Measurements from ENCODE around the gene SNRPD2. TPM values are rescaled to one million over a fixed set of nuclear protein-coding genes. Genes with fewer than 3 reads are reported as not detected.

SNRPD2 gene
- total RNA-seq, 1 experiment from 2014 or later = 793 TPM

DNA sequence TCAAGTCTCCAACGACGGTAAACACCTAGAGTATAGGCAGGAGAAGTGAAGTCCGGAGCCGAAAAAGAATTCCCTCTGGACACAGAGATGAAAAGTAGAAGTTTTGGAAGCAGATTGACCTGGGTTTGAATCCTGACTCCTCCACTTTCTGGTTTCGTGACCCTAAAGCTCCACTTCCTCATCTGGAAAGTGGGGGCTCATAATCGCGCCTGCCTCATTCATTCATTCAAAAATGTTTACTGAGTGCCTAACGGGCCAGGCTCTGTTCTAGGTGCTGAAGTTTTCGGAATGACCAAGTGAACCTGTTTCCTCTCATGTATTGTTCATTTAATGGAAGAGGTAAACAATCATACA, 45.4 kb downstream of the SNRPD2 start:
- Histone ChIP-seq H3K23ac (ENCODE audit: insufficient read length, low read depth, low read length) (no peak overlapping the region), H2BK5ac (ENCODE audit: insufficient read length, low read length) (no peak overlapping the region), H3K23me2 (ENCODE audit: insufficient read length, low read depth, low read length, poor library complexity, severe bottlenecking) (peaks cover 12% of the 10 kb centered on the region), H3K4me1 (ENCODE audit: insufficient read depth, low read length) (peaks cover 3% of the 10 kb centered on the region; the same call in 1 of the 2 replicates), H3K9ac (ENCODE audit: extremely low read depth, insufficient read length, low read length) (no peak overlapping the region), H3K4ac (ENCODE audit: low read depth, low read length) (no peak overlapping the region), H2BK15ac (ENCODE audit: low read depth, low read length) (no peak overlapping the region), H3K79me1 (ENCODE audit: insufficient read depth, low read depth, low read length, poor library complexity, severe bottlenecking) (no peaks in the 10 kb centered on the region), H4K91ac (ENCODE audit: insufficient read length, low read depth, low read length) (no peak overlapping the region), H2AK5ac (ENCODE audit: insufficient read length, low read length) (no peak overlapping the region), H4K5ac (ENCODE audit: insufficient read length, low read depth, low read length) (no peak overlapping the region), H2BK120ac (ENCODE audit: low read depth, low read length, poor library complexity, severe bottlenecking) (no peak overlapping the region), H3K27me3 (ENCODE audit: insufficient read depth, low read length) (no peaks in the 10 kb centered on the region), H4K20me1 (ENCODE audit: control insufficient read depth, insufficient read depth, insufficient read length) (no peaks in the 10 kb centered on the region), H3K27ac (ENCODE audit: insufficient read length, low read depth, low read length) (no peak overlapping the region), H3K79me2 (ENCODE audit: insufficient read depth, low read length) (no peaks in the 10 kb centered on the region), H2BK20ac (ENCODE audit: low read depth, low read length, poor library complexity, severe bottlenecking) (no peak overlapping the region), H2BK12ac (ENCODE audit: insufficient read length, low read depth, low read length) (no peak overlapping the region), H2AFZ (ENCODE audit: low read length) (peak overlapping the region; percentile 43), H3K9me3 (ENCODE audit: control insufficient read depth, low read depth, low read length) (no peaks in the 10 kb centered on the region), H4K8ac (replicated peaks; ENCODE audit: insufficient read length, low read depth, low read length) (no peak overlapping the region), H3K56ac (ENCODE audit: insufficient read length, low read depth, low read length) (no peak overlapping the region), H3K4me2 (ENCODE audit: insufficient read depth, insufficient read length, low read length) (peak overlapping the region; percentile 29), H3K14ac (ENCODE audit: insufficient read depth, low read length) (no peak overlapping the region), H3K18ac (ENCODE audit: insufficient read length, low read depth, low read length) (no peak overlapping the region), H3T11ph (ENCODE audit: low read length) (no peak overlapping the region)
- Mint-ChIP-seq H3K27me3 (ENCODE audit: low read depth) (peaks cover 15% of the 10 kb centered on the region), H3K4me3 (peak overlapping the region; percentile 63 to 87), H3K9me3 (peaks cover 3 to 6% of the 10 kb centered on the region in 2 experiments; a peak in 3 of 5 replicates), H3K27ac (no peak overlapping the region; a peak in 1 of 7 replicates), H3K4me1 (peaks cover 22 to 30% of the 10 kb centered on the region in 2 experiments), H3K36me3 (ENCODE audit: insufficient read depth in 1 of 3, low read depth in 3 of 3) (no peaks in the 10 kb centered on the region)
- DNase-seq = no peak
- TF ChIP-seq, protein P1, sequence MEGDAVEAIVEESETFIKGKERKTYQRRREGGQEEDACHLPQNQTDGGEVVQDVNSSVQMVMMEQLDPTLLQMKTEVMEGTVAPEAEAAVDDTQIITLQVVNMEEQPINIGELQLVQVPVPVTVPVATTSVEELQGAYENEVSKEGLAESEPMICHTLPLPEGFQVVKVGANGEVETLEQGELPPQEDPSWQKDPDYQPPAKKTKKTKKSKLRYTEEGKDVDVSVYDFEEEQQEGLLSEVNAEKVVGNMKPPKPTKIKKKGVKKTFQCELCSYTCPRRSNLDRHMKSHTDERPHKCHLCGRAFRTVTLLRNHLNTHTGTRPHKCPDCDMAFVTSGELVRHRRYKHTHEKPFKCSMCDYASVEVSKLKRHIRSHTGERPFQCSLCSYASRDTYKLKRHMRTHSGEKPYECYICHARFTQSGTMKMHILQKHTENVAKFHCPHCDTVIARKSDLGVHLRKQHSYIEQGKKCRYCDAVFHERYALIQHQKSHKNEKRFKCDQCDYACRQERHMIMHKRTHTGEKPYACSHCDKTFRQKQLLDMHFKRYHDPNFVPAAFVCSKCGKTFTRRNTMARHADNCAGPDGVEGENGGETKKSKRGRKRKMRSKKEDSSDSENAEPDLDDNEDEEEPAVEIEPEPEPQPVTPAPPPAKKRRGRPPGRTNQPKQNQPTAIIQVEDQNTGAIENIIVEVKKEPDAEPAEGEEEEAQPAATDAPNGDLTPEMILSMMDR (conservative IDR thresholded peaks at IDR 0.05) = no peak
- WGBS (ENCODE audit: extremely low coverage, insufficient read length, low lambda C conversion rate) = no CpG with 5 or more reads among the region's 9 CpGs

Data from H9 (cell line).